Sigmoid colon (tissue), 7 donors: Measurements from ENCODE around the gene CDH13. TPM values are rescaled to one million over a fixed set of nuclear protein-coding genes. Genes with fewer than 3 reads are reported as not detected.

Experiments
- DNase-seq: peaks from one replicate; pipeline ENCODE4 v3.0.0-alpha.2; 2019
- H3K27ac ChIP-seq, 4 donors: fragments of 200-600 bp; sonication (generic); one replicate each; pipeline ENCODE4 v1.5.1; 2016 to 2019; ENCODE audit warnings: mild to moderate bottlenecking in 1 of 4
- H3K27me3 ChIP-seq, 3 donors: fragments of 200-600 bp; sonication (generic); one replicate each; pipeline ENCODE4 v1.5.1; 2019; ENCODE audit warnings: mild to moderate bottlenecking in 1 of 3
- H3K36me3 ChIP-seq, 4 donors: fragments of 200-600 bp; sonication (generic); one replicate each; pipeline ENCODE4 v1.5.1; 2016 to 2019
- H3K4me1 ChIP-seq, 4 donors: fragments of 200-600 bp; sonication (generic); one replicate each; pipeline ENCODE4 v1.5.1; 2017 to 2019
- H3K4me3 ChIP-seq, 4 donors: fragments of 200-600 bp; sonication (generic); one replicate each; pipeline ENCODE4 v1.5.1; 2017 to 2019; ENCODE audit warnings: mild to moderate bottlenecking in 2 of 4, moderate library complexity in 1 of 4
- H3K9me3 ChIP-seq, 4 donors: fragments of 200-600 bp in 3 of 4; sonication (generic) in 3 of 4; one replicate each; pipeline versions ENCODE4 v1.5.1 to v1.6.1; 2013 to 2019
- EP300 ChIP-seq, 4 donors: sonication (generic); formaldehyde crosslinking; IDR thresholded peaks; one replicate each; pipeline ENCODE4 v1.6.1; 2017; ENCODE audit warnings: antibody characterized with exemption in 4 of 4
- POLR2A ChIP-seq, 2 donors: fragments of 450-650 bp; IDR thresholded peaks; one replicate each; pipeline ENCODE4 v1.6.1; 2016; ENCODE audit warnings: antibody characterized with exemption in 2 of 2, mild to moderate bottlenecking in 2 of 2, moderate library complexity in 2 of 2
- POLR2AphosphoS5 ChIP-seq, 4 donors: sonication (generic); formaldehyde crosslinking; IDR thresholded peaks; one replicate each; pipeline ENCODE4 v1.6.1; 2017; ENCODE audit warnings: antibody characterized with exemption in 4 of 4
- WGBS, 2 donors: extraction: QIAGEN DNeasy Blood & Tissue Kit; methylation state at CpG; one replicate each; pipeline ENCODE4 v1.1.7; 2013; 5-methylcytosine and 5-hydroxymethylcytosine counted together
- intact Hi-C: fragments of 100-400 bp; cut with DNase I; formaldehyde crosslinking; loops from one replicate; pipeline ENCODE4 v1.15.1; 2023
- polyA plus RNA-seq, 3 donors: library from polyadenylated mRNA; stranded (reverse); fragments of 200-250 nt; gene quantifications; one replicate each; pipeline ENCODE4 v1.2.3, GENCODE V29; 2013
- total RNA-seq, 4 donors: library from RNA; depleted of rRNA; stranded (reverse); fragments of >200 nt; gene quantifications; one replicate each; pipeline ENCODE4 v1.1.0, GENCODE V29; 2016
- TF ChIP-seq, protein P1 (sequence below), 4 experiments: fragments of 450-650 bp in 3 of 4; fragments of 200-600 bp in 1 of 4; IDR thresholded peaks; one replicate each; pipeline ENCODE4 v1.5.1; 2016 to 2019; ENCODE audit warnings: antibody characterized with exemption in 4 of 4, mild to moderate bottlenecking in 3 of 4, moderate library complexity in 2 of 4
- donor health status: healthy with polysubstance abuse.
- donor health status: Bipolar disorder and iron deficiency.
- donor health status: healthy.

Gene CDH13
- total and polyA plus RNA-seq, 7 donors = 0.60 to 17.6 (median 11.8) TPM

GRCh38 chr16:83464991-83465390, 838.2 kb downstream of the CDH13 start:
- no peak for TF ChIP-seq EP300 (IDR thresholded peaks at IDR 0.05)
- TF ChIP-seq, protein P1, sequence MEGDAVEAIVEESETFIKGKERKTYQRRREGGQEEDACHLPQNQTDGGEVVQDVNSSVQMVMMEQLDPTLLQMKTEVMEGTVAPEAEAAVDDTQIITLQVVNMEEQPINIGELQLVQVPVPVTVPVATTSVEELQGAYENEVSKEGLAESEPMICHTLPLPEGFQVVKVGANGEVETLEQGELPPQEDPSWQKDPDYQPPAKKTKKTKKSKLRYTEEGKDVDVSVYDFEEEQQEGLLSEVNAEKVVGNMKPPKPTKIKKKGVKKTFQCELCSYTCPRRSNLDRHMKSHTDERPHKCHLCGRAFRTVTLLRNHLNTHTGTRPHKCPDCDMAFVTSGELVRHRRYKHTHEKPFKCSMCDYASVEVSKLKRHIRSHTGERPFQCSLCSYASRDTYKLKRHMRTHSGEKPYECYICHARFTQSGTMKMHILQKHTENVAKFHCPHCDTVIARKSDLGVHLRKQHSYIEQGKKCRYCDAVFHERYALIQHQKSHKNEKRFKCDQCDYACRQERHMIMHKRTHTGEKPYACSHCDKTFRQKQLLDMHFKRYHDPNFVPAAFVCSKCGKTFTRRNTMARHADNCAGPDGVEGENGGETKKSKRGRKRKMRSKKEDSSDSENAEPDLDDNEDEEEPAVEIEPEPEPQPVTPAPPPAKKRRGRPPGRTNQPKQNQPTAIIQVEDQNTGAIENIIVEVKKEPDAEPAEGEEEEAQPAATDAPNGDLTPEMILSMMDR (IDR thresholded peaks at IDR 0.05) = no peak
- no peak for TF ChIP-seq POLR2A (IDR thresholded peaks at IDR 0.05)
- no peak for TF ChIP-seq POLR2AphosphoS5 (IDR thresholded peaks at IDR 0.05)
- H3K27me3 ChIP-seq = no peaks in the 10 kb centered on the region
- 73 to 74% methylated on average over 6 of the region's 6 CpGs for WGBS, 2 donors
- no peaks in the 10 kb centered on the region for H3K9me3 ChIP-seq
- H3K4me3 ChIP-seq = no peak overlapping the region
- H3K27ac ChIP-seq = no peak overlapping the region
- intact Hi-C loops = no loop called here
- no peaks in the 10 kb centered on the region for H3K4me1 ChIP-seq
- no peaks in the 10 kb centered on the region for H3K36me3 ChIP-seq
- no peak for DNase-seq

DNA sequence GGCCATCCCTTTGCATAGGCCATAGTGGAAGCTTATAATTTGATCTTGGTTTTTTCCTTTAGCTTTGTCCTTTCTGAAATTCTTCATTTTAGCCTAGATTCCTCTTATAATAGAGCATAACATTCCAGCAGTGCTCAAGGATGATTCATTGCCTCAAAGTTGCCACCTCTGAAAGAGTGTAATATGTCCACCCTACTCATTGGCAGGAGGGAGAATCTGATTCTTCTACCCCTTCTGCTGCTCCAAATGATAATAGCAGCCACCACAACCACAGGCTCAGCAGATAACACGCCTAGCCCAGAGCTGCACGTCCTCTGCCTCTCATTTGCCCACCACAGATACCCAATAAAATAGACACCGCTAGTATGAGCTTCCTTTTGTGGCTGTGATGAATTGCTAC, 843.6 kb downstream of the CDH13 start:
- H3K4me3 ChIP-seq = no peak overlapping the region
- no peaks in the 10 kb centered on the region for H3K36me3 ChIP-seq
- no peak for DNase-seq
- TF ChIP-seq POLR2A (IDR thresholded peaks at IDR 0.05) (no peak), EP300 (IDR thresholded peaks at IDR 0.05) (no peak), POLR2AphosphoS5 (IDR thresholded peaks at IDR 0.05) (no peak)
- TF ChIP-seq, protein P1 (IDR thresholded peaks at IDR 0.05) = no peak
- no peak overlapping the region for H3K27ac ChIP-seq
- no peaks in the 10 kb centered on the region for H3K27me3 ChIP-seq
- H3K9me3 ChIP-seq = no peaks in the 10 kb centered on the region
- WGBS, 2 donors = 55 to 68% methylated on average over 3 of the region's 3 CpGs
- H3K4me1 ChIP-seq = no peaks in the 10 kb centered on the region
- intact Hi-C loops = no loop called here

DNA sequence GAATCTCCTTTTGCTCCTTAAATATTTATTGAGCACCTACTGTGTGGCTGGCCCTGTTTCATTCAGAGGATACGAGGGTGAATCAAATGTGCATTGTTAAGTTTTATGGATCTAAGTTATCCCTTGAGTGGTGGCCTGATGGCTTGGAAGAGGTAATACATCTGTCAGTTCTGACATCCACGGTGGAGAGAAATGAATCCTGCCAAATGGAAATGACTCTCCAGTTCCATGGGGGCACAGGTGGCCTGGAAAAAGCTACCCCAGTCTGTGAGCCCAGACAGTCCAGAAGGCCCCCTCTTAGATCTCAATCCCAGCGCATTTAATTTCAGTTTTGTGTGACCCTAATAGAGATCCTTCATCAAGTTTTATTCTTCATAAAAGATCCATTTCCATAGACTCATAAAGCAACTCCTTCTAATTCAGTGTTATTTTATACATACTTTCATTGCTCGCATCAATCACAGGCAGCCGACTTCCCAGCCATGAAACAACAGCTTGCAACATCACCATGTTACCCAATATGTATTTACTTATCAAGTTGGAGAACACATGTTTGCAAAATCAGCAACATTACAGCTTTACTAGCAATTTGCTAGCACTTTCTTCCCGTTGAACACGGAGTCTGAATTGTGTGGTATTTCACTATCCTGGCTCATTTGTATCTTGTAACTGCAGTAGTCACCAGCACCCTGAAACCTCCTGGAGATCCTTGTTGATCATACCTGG, 846.2 kb downstream of the CDH13 start:
- WGBS, 2 donors = 56 to 64% methylated on average over 7 of the region's 7 CpGs
- H3K27me3 ChIP-seq = no peaks in the 10 kb centered on the region
- no peak overlapping the region for H3K27ac ChIP-seq
- TF ChIP-seq, protein P1 (IDR thresholded peaks at IDR 0.05) = no peak
- no peak for TF ChIP-seq POLR2AphosphoS5 (IDR thresholded peaks at IDR 0.05)
- H3K4me1 ChIP-seq = no peaks in the 10 kb centered on the region
- H3K36me3 ChIP-seq = no peaks in the 10 kb centered on the region
- no peak overlapping the region for H3K4me3 ChIP-seq
- no peaks in the 10 kb centered on the region for H3K9me3 ChIP-seq
- no peak for DNase-seq
- intact Hi-C loops = no loop called here

DNA sequence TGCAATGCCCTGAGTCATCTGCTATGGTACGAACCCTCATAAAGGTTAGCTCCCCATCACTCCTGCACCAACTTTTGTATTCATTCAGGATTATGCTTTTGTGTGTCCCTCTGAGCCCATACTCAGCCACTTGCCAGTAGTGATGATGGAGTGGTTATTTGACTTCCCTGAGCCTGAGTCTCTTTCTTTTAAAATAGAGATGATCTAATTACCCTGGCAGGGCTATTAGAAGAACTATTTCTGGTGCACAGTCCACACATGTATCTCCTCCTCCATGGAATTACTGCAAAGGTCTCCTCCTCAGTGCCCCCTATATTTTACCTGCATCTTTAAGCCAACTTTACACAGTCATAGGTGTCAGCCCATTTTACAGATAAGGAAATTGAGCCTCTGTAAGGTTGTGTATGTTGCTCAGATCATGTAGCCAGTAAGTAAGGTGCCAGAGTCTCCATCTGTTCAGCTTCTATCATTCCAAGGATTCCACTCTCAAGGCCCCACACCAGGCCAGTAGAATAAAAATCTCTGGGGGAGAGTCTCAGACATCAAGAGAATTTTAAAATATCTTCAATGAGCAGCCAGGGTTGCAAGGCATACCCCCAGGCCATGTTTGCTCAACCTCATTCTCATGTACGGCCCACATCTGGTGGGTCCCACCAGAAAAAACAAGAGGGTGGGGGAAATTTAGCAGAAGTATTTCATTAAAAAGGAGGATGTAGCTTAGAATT, 847.3 kb downstream of the CDH13 start:
- no peak for TF ChIP-seq POLR2A (IDR thresholded peaks at IDR 0.05)
- WGBS, 2 donors = 82 to 92% methylated on average over 2 of the region's 2 CpGs

DNA sequence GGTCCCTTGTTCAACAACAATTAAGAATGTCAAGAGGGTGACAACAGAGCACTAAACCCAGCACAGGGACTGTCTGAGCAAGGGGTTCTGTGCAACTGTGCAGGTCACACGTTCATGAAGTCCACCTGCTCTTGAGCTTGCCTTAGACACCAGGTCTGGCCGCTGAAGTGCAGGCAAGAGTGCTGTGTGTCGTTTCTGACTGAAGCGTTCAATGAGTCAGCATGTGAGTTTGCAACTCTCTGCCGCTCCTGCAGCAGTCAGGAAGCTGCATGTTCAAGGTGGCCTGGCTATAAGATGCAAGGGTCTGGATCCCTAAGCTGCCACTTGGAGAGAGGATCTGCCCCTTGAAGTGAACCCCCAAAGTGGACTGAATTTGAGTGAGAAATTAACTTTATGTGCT, 848.3 kb downstream of the CDH13 start:
- Histone ChIP-seq H3K27me3 (no peaks in the 10 kb centered on the region), H3K27ac (no peak overlapping the region), H3K4me1 (no peaks in the 10 kb centered on the region), H3K36me3 (no peaks in the 10 kb centered on the region), H3K4me3 (no peak overlapping the region), H3K9me3 (no peaks in the 10 kb centered on the region)
- DNase-seq = no peak
- WGBS, 2 donors = 75 to 78% methylated on average over 5 of the region's 5 CpGs
- intact Hi-C loops = no loop called here
- TF ChIP-seq POLR2A (IDR thresholded peaks at IDR 0.05) (no peak), EP300 (IDR thresholded peaks at IDR 0.05) (no peak), POLR2AphosphoS5 (IDR thresholded peaks at IDR 0.05) (no peak)
- TF ChIP-seq, protein P1 (IDR thresholded peaks at IDR 0.05) = no peak

More for the DNA sequence above, 847.3 kb downstream of the CDH13 start:
- no peaks in the 10 kb centered on the region for H3K4me1 ChIP-seq
- H3K4me3 ChIP-seq = no peak overlapping the region
- no peak for DNase-seq
- H3K9me3 ChIP-seq = no peaks in the 10 kb centered on the region
- intact Hi-C loops = no loop called here
- H3K27me3 ChIP-seq = no peaks in the 10 kb centered on the region
- H3K36me3 ChIP-seq = no peaks in the 10 kb centered on the region
- H3K27ac ChIP-seq = no peak overlapping the region
